PC-3 (cell line): Measurements from ENCODE around the gene LRRFIP2. TPM values are rescaled to one million over a fixed set of nuclear protein-coding genes. Genes with fewer than 3 reads are reported as not detected.
A peak's percentile ranks its signal among the peaks of the same experiment; 100 is the strongest.
"Not testable (repeated sequence)": the region's sequence is repeated elsewhere in the genome, so short reads cannot be mapped to it uniquely, and the experiment has no call there.

ENCODE experiments used
- ATAC-seq: fragments of 200-7000 bp; cut with Tn5 transposase; 2 replicates; pipeline ENCODE4 v1.9.1; 2020; ENCODE audit warnings: mild to moderate bottlenecking, moderate library complexity
- BruUV-seq: library from RNA; stranded (reverse); fragments of 400-500 nt; replicated peaks from 2 replicates; lab custom pipeline; 2021; lab: Mats Ljungman, UMichigan
- CTCF ChIA-PET: fragments of 300-600 bp; sonication (Branson Sonifier 250); formaldehyde crosslinking; loops from one replicate; lab custom pipeline; 2022; ENCODE audit warnings: antibody characterized with exemption; lab: Charles Lee
- POLR2A ChIA-PET: fragments of 300-600 bp; sonication (Branson Sonifier 250); formaldehyde crosslinking; loops from one replicate; lab custom pipeline; 2022; ENCODE audit warnings: antibody characterized with exemption; ENCODE audit not compliant: unreplicated experiment; lab: Charles Lee
- DNase-seq: peaks from one replicate; pipeline ENCODE4 v3.0.0-alpha.2; 2015
- H2AFZ ChIP-seq: fragments of 300-600 bp; sonication (generic); 2 replicates; pipeline ENCODE4 v1.6.0; 2016; ENCODE audit warnings: antibody characterized with exemption, low read length
- H3F3A ChIP-seq: fragments of 300-600 bp; sonication (generic); one replicate; pipeline ENCODE4 v1.6.0; 2017; ENCODE audit warnings: antibody characterized with exemption, low read length, control low read depth, mild to moderate bottlenecking; ENCODE audit not compliant: unreplicated experiment
- H3K27ac ChIP-seq: fragments of 300-600 bp; sonication (generic); 2 replicates; pipeline ENCODE4 v1.5.1; 2016; ENCODE audit warnings: mild to moderate bottlenecking, low read length
- H3K27me3 ChIP-seq: fragments of 300-600 bp; sonication (generic); 2 replicates; pipeline ENCODE4 v1.6.1; 2016; ENCODE audit warnings: low read length, mixed read lengths
- H3K36me3 ChIP-seq: fragments of 300-600 bp; sonication (generic); 2 replicates; pipeline ENCODE4 v1.6.1; 2016; ENCODE audit warnings: low read depth, mixed run types, low read length, mixed read lengths
- H3K4me1 ChIP-seq: fragments of 300-600 bp; sonication (generic); 2 replicates; pipeline ENCODE4 v1.5.1; 2016; ENCODE audit warnings: low read length; ENCODE audit not compliant: insufficient read depth
- H3K4me2 ChIP-seq: fragments of 300-600 bp; sonication (generic); 2 replicates; pipeline ENCODE4 v1.6.0; 2016; ENCODE audit warnings: low read length
- H3K4me3 ChIP-seq: fragments of 300-600 bp; sonication (generic); 2 replicates; pipeline ENCODE4 v1.5.1; 2016; ENCODE audit warnings: mild to moderate bottlenecking, low read length, mixed read lengths
- H3K79me2 ChIP-seq: fragments of 300-600 bp; sonication (generic); 2 replicates; pipeline ENCODE4 v1.6.1; 2017; ENCODE audit warnings: low read length, mixed read lengths
- H3K9ac ChIP-seq: fragments of 300-600 bp; sonication (generic); 2 replicates; pipeline ENCODE4 v1.6.0; 2016; ENCODE audit warnings: mild to moderate bottlenecking, low read length
- H3K9me2 ChIP-seq: fragments of 300-600 bp; sonication (generic); replicated peaks from 2 replicates; pipeline ENCODE4 v1.6.1; 2016; ENCODE audit warnings: mixed run types, low read length, mixed read lengths
- H3K9me3 ChIP-seq: fragments of 300-600 bp; sonication (generic); 2 replicates; pipeline ENCODE4 v1.6.1; 2016; ENCODE audit warnings: low read length, mixed read lengths
- H4K20me1 ChIP-seq: fragments of 300-600 bp; sonication (generic); 2 replicates; pipeline ENCODE4 v1.6.1; 2016; ENCODE audit warnings: low read length, mixed read lengths
- EZH2 ChIP-seq: fragments of 300-600 bp; sonication (generic); IDR thresholded peaks from one replicate; pipeline ENCODE4 v1.6.1; 2017; ENCODE audit warnings: antibody characterized with exemption, mild to moderate bottlenecking, low read length; ENCODE audit not compliant: unreplicated experiment
- EZH2phosphoT487 ChIP-seq: fragments of 300-600 bp; sonication (generic); IDR thresholded peaks from 2 replicates; pipeline ENCODE4 v1.6.1; 2018; ENCODE audit warnings: mild to moderate bottlenecking, antibody characterized with exemption, low read length, borderline replicate concordance
- intact Hi-C: fragments of 100-400 bp; cut with micrococcal nuclease; formaldehyde crosslinking; loops from 2 replicates; pipeline ENCODE4 v1.9.0; 2023
- total RNA-seq: library from RNA; depleted of rRNA; stranded (reverse); fragments of >200 nt; gene quantifications from 2 replicates; pipeline ENCODE4 v1.2.3, GENCODE V29; 2014
- TF ChIP-seq, protein P1 (sequence below): fragments of 300-600 bp; sonication (generic); conservative IDR thresholded peaks from 2 replicates; pipeline ENCODE4 v1.5.1; 2017; ENCODE audit warnings: antibody characterized with exemption, low read depth, mild to moderate bottlenecking, low read length

The LRRFIP2 gene
- total RNA-seq, 1 experiment from 2014 or later = 54.7 TPM

GRCh38 chr3:37064747-37065146 lies 109.6 kb downstream of the LRRFIP2 start:
- peaks cover 14% of the 10 kb centered on the region for H3K36me3 ChIP-seq
- no peaks in the 10 kb centered on the region for H3K4me1 ChIP-seq
- TF ChIP-seq, protein P1, sequence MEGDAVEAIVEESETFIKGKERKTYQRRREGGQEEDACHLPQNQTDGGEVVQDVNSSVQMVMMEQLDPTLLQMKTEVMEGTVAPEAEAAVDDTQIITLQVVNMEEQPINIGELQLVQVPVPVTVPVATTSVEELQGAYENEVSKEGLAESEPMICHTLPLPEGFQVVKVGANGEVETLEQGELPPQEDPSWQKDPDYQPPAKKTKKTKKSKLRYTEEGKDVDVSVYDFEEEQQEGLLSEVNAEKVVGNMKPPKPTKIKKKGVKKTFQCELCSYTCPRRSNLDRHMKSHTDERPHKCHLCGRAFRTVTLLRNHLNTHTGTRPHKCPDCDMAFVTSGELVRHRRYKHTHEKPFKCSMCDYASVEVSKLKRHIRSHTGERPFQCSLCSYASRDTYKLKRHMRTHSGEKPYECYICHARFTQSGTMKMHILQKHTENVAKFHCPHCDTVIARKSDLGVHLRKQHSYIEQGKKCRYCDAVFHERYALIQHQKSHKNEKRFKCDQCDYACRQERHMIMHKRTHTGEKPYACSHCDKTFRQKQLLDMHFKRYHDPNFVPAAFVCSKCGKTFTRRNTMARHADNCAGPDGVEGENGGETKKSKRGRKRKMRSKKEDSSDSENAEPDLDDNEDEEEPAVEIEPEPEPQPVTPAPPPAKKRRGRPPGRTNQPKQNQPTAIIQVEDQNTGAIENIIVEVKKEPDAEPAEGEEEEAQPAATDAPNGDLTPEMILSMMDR = no peak
- TF ChIP-seq EZH2phosphoT487 (no peak), EZH2 (no peak)
- no peaks in the 10 kb centered on the region for H3K27me3 ChIP-seq
- CTCF ChIA-PET = no interaction called here
- no peaks in the 10 kb centered on the region for H3K79me2 ChIP-seq
- no peak overlapping the region for H3K4me2 ChIP-seq
- no peak overlapping the region for H2AFZ ChIP-seq
- DNase-seq (no peak), ATAC-seq (no peak)
- H4K20me1 ChIP-seq = no peaks in the 10 kb centered on the region
- H3K4me3 ChIP-seq = no peak overlapping the region
- POLR2A ChIA-PET = no interaction called here
- no peaks in the 10 kb centered on the region for H3K9me2 ChIP-seq
- H3F3A ChIP-seq = no peaks in the 10 kb centered on the region
- intact Hi-C loops = no loop called here
- no peak overlapping the region for H3K9ac ChIP-seq
- no TSS peak for BruUV-seq
- no peak overlapping the region for H3K27ac ChIP-seq
- no peaks in the 10 kb centered on the region for H3K9me3 ChIP-seq

- Histone ChIP-seq H3K27me3 (no peaks in the 10 kb centered on the region), H3K79me2 (no peaks in the 10 kb centered on the region), H3K27ac (no peak overlapping the region), H2AFZ (no peak overlapping the region), H4K20me1 (no peaks in the 10 kb centered on the region), H3F3A (peaks cover 8% of the 10 kb centered on the region), H3K9ac (no peak overlapping the region), H3K36me3 (peaks cover 36% of the 10 kb centered on the region), H3K9me2 (no peaks in the 10 kb centered on the region), H3K4me1 (peaks cover 29% of the 10 kb centered on the region), H3K9me3 (no peaks in the 10 kb centered on the region), H3K4me3 (no peak overlapping the region), H3K4me2 (no peak overlapping the region)
- ChIA-PET POLR2A (no interaction called here), CTCF (no interaction called here)
- TF ChIP-seq EZH2 (no peak), EZH2phosphoT487 (no peak)
- TF ChIP-seq, protein P1 = no peak
- intact Hi-C loops = no loop called here
- no peak for DNase-seq
- no TSS peak for BruUV-seq
- no peak for ATAC-seq
These were observed 116.3 kb downstream of the LRRFIP2 start for GRCh38 chr3:37058117-37058516.

GRCh38 chr3:37056826-37057225 lies 117.6 kb downstream of the LRRFIP2 start:
- Histone ChIP-seq H3K36me3 (peaks cover 43% of the 10 kb centered on the region), H2AFZ (no peak overlapping the region), H3K9ac (no peak overlapping the region), H3K4me2 (no peak overlapping the region), H3F3A (peaks cover 8% of the 10 kb centered on the region), H3K4me1 (peaks cover 29% of the 10 kb centered on the region), H3K79me2 (no peaks in the 10 kb centered on the region), H4K20me1 (no peaks in the 10 kb centered on the region), H3K27me3 (no peaks in the 10 kb centered on the region), H3K9me2 (no peaks in the 10 kb centered on the region), H3K9me3 (no peaks in the 10 kb centered on the region), H3K27ac (no peak overlapping the region), H3K4me3 (no peak overlapping the region)
- no peak for TF ChIP-seq EZH2
- TF ChIP-seq, protein P1 = no peak
- TF ChIP-seq EZH2phosphoT487 = no peak
- ATAC-seq (no peak), DNase-seq (no peak)
- intact Hi-C loops = no loop called here
- ChIA-PET CTCF (no interaction called here), POLR2A (no interaction called here)
- BruUV-seq = no TSS peak

- H3K27me3 ChIP-seq, H4K20me1 ChIP-seq, H3K79me2 ChIP-seq, H3K4me3 ChIP-seq, POLR2A ChIA-PET, H2AFZ ChIP-seq, H3K9me2 ChIP-seq, H3F3A ChIP-seq, H3K4me2 ChIP-seq, CTCF ChIA-PET, BruUV-seq, H3K9me3 ChIP-seq, intact Hi-C loops, DNase-seq, H3K9ac ChIP-seq, ATAC-seq: not testable (repeated sequence)
- Histone ChIP-seq H3K36me3 (peaks cover 50% of the 10 kb centered on the region), H3K27ac (peak overlapping the region; percentile 65), H3K4me1 (peaks cover 29% of the 10 kb centered on the region)
These were observed 119.3 kb downstream of the LRRFIP2 start for GRCh38 chr3:37055077-37055476.
